Left renal pelvis (tissue), 4 donors: Measurements from ENCODE around the gene NOS1AP. TPM values are rescaled to one million over a fixed set of nuclear protein-coding genes. Genes with fewer than 3 reads are reported as not detected.

ENCODE experiments used
- DNase-seq, 4 donors: peaks; one replicate each; pipeline ENCODE4 v3.0.0-alpha.2; 2013; ENCODE audit warnings: low read depth in 4 of 4, low spot score in 3 of 4
- polyA plus RNA-seq, 4 donors: library from polyadenylated mRNA; unstranded; fragments of 120-200 nt; gene quantifications; one replicate each; pipeline ENCODE4 v1.2.1, GENCODE V29; 2013; ENCODE audit not compliant: insufficient read length in 4 of 4

NOS1AP gene
- polyA plus RNA-seq, 4 donors = 2.7 to 13.0 (median 9.2) TPM

DNA sequence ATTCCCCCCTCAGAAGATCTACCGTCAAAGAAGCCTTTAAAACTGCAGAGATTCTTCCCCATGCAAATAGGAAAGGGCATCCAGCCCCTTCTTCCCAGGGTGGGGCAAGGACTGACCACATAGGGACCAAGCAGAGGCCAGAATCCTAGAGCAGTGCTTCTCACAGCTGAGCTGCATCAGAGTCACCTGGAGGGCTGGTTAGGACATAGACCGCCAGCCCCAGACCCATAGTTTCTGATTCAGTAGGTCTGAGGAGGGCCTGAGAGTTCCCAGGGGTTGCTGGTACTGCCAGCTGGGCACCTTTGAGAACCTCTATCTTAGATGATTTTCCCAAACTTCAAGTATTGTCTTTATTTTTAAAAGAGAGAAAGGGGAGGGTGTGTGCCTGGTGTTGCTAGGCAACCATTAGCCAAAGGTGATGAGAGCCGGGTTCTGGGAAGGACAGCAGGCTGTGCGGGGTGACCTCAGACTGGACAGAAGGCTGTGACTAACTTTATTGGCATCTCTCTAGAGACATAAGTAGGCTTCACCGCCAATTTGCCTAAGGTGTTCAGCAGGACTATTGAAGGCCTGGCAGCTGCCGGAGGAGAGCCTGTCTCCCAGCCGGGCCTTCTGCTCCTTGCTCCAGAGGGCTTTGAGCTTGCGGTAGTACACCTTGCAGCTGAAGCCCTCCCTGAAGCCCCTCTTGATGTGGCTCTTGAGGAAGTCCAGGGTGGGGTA lies 304.2 kb downstream of the NOS1AP start:
- no peak for DNase-seq

DNA sequence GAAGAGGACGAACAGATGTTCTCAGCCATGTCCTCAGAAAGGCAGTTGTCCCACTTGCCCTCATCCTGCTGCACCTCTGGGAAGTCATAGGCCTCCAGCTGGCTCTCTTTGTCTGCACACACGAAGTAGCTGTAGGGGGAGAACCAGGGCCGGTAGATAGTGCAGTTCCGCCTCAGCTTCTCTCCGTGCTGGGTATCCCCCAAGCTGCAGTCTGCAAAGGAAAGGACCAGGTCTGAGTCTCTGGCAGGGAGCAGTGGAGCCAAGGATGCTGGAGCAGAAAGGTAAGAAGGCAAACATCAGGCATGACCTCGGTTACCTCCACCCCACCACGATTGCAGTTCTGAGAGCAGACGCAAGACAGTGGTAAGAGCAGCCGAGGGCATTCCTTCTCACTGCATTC lies 304.9 kb downstream of the NOS1AP start:
- no peak for DNase-seq

DNA sequence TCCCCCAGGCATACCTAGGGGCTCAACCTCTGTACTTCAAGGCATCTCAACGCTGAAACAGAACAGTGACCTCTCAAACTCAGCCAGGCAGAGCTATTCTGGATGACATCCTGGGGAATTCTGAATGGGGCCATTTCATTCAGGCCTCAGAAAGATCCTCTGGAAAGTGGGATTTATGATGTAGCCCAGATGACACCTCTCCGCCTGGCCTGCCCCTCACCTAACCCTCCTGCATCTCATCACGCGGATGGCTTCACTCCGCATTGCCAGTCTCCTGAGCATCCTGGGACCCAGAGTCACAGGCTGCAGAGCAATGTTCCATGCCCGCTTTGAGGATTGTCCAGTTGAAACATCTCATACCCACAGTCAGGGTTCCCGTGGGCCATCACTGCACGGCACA lies 306.0 kb downstream of the NOS1AP start:
- no peak for DNase-seq

DNA sequence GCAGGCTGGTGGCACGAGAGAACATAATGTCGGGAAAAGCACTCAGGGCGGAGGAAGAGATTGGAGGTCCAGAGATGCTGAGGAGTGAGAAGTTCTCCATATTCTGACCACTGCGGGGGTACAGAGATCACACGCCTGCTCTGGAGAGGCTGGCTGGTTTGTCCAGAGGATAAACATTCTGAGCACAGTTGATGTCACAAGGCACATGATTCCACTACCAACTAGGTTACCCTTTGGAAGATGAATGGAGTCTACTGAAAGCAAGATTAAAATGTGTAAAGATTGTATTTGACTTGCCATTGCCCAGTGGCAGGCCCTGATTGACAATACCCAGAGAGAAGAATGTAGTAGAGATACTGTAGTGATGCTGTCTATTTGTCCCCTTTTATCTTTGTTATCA lies 307.2 kb downstream of the NOS1AP start, which contains the start of gene SPATA46:
TSS of gene SPATA46 (minus strand) at position 164 of the 400 bp plus-strand sequence. CDS start at position 100, 64 bp downstream.
- no peak for DNase-seq

DNA sequence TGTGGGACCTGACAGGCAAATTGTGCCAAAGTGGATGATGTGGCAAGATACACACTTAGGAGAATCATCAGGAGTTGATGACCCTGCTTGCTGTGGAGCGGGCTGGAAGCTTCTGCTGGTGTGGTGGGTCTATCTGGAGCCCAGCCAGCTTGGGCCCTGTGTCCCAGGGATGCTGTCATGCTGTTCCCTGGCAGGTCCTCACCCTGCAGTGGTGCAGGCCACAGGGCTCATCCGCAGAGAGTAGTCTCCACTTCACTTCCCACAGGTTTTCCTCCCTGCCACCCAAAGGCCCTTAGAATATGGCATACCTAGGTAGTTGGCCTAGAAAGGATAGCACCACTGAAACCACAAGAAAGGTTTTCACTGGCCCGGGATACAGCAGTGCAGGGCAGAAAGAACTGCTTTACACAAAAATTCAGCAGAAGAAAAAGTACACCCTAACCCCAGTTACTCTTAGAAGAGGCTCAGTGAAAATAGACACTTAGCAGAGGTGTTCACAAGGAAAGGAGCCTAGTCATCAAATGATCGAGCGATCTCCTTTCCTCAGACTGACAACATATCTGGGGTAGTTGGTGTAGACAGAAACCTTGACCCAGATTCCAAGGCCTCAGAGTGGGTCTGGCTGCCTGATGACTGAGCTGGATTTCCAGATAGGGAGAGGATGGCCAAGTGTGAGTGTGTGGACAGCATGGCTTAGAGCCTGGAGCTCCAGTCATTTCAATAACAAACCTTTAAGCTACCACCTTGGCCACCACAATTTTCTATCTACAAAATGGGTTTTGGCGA lies 310.8 kb downstream of the NOS1AP start:
- DNase-seq = no peak

DNA sequence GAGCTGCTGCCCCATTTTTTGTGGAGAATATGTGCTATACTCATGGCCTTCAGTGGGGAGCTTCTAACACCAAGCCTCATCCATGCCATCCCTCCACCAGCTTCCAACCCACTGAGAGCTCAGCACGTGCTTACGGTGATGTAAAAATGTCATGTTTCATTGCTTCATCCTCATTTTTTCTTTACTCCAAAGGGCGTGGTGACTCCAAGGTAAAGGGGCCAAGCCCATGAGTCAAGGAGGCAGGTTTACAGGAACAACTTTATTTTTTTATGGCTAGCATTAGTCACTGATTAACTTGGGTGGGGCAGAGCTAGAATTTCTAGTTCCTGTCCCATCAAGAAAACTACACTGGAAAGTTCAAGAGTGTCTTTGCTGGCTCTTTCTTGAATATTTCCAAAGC lies 311.9 kb downstream of the NOS1AP start, which contains the start of gene C1orf226:
TSS of gene C1orf226 (plus strand) at position 346 of the 400 bp plus-strand sequence. CDS start 174 bp downstream, outside the sequence.
- DNase-seq = no peak

DNA sequence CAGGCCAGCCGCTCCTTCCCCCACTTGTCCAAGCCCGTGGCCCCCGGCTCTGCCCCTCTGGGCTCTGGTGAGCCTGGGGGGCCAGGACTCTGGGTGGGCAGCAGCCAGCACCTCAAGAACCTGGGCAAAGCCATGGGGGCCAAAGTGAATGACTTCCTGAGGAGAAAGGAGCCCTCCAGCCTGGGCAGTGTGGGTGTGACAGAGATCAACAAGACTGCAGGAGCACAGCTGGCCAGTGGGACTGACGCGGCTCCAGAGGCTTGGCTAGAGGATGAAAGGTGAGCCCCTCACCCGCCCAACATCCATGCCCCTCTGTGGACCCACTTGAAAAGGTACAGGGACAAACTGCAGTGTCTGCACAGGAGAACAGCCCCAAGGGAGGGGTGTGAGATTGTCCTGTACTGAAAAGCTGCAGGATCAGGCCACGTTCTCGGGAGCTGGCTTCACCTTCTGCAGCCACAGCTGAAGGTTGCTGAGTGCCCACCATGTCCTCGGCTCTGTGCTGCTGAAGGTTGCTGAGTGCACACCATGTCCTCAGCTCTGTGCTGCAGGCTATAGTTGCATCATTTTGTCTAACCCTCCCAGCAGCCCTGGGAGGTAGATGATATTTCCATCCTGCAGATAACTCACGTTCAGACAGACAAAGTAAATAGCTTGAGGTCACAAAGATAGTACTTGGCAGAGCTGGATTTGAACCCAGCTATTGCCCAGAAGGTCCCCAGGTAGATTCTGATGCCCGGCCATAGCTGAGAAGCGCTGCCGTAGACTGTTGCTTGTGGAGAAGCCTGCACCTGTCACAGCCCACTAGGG lies 312.7 kb downstream of the NOS1AP start:
- no peak for DNase-seq

DNA sequence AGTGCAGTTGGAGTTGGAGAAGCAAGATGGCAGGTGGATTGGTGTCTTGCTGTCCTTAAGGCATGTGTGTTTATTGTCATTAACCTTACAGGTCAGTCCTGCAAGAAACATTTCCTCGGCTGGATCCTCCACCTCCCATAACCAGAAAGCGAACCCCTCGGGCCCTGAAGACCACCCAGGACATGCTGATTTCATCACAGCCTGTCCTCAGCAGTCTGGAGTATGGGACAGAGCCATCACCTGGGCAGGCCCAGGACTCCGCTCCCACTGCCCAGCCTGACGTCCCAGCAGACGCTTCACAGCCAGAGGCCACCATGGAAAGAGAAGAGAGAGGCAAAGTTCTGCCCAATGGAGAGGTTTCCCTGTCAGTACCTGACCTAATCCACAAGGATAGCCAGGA lies 313.6 kb downstream of the NOS1AP start:
- DNase-seq = no peak

DNA sequence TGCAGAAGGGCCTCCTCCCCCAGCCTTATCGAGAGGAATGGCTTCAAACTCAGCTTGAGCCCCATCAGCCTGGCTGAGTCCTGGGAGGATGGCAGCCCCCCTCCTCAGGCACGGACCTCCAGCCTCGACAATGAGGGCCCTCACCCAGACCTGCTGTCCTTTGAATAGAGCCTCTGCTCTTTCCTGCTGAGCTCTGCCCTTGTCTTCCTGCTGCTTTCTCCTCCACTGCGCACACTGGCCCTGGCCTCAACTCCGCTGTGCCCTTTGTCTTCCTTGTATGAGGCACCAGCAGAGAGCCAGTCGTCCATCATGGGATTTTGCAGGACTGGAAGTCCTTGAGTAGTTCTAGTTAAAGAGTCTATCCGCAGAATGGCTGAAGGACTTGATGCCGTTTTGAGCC lies 314.0 kb downstream of the NOS1AP start:
- DNase-seq = no peak

DNA sequence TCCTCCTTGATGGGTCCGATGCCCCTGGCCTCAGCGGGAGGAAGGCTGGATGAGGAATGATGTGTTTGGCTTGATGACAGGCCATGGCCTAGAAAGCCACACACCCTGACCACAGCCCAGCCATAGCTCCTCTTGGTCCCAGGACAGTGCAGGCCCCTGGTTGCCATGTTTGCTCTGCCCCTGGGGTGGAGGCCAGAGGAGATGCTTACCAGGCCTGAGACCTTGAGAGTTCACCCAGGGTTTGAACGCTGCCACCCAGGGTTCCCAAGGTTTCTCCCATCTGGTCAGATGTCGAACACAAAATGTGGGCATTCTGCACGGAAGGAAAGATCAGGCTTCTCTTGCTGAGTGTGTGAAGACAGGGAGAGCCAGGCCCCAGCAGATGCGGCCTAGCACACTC lies 314.6 kb downstream of the NOS1AP start:
- no peak for DNase-seq

DNA sequence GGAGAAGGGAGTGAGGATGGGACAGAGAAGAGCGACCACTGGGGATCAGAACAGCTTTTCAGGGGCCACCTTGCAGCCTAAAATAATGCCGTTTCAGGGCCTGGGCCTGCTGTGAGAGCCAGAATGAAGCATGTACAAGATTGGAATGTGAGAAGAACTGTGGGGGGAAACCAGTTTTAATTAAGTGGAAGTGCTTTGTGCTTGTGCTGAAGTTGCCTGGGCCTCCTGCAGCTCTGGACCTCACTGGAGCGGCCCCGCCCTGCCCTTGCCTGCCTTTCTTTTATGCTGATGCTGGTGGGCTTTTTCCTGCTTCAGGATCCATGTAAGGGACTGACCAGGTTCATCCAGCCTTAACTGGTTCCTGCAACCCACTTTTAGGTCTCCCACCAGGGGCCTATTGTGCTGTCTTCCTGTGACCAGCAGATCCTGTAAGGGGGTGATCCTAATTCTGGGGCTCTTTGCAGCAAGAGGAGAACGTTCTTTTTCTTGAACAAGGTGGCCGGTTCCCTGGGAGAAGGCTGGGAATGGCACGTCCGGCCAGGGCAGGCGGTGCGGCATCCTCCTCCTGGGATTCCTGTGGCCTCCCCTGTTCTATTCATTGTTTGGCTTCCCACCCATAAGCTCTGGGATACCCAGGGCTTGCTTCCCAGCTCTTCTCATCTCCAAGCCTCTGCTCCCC lies 315.2 kb downstream of the NOS1AP start:
- no peak for DNase-seq

DNA sequence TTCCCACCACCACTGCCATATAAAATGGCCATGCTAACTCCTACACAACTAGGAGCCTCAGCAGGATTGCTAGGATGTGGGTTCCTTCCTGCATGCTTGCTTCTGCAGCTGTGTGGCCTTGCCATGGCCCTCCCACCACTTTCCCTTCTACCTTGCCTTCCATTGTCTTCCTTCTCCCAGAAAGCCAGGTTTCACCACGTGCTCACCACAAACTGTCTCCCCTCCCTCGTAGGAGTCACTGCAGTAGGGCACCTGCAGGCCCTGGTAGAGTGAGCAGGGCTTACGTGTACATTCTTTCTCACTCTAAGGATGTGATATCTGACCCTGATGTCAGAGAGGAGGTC lies 315.8 kb downstream of the NOS1AP start:
- DNase-seq = no peak

DNA sequence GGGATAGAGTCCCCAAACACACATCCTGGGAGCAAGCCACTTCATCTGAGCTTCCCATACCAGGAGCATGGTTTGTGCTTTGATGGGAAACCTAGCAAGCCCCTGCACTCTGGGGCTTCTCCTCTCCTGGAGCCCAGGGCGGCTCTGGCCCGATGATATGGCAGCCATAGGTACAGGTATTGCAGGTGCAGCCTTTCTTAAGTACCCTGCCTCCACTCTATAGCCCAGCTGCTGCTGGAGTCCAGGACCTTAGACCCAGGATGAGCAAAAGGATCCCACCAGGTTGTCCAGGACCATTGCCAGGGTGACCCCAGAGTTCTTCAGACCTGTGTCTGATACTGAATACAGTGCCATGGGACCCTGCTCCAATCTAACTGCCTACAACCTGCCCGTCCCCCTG lies 316.2 kb downstream of the NOS1AP start:
- no peak for DNase-seq

DNA sequence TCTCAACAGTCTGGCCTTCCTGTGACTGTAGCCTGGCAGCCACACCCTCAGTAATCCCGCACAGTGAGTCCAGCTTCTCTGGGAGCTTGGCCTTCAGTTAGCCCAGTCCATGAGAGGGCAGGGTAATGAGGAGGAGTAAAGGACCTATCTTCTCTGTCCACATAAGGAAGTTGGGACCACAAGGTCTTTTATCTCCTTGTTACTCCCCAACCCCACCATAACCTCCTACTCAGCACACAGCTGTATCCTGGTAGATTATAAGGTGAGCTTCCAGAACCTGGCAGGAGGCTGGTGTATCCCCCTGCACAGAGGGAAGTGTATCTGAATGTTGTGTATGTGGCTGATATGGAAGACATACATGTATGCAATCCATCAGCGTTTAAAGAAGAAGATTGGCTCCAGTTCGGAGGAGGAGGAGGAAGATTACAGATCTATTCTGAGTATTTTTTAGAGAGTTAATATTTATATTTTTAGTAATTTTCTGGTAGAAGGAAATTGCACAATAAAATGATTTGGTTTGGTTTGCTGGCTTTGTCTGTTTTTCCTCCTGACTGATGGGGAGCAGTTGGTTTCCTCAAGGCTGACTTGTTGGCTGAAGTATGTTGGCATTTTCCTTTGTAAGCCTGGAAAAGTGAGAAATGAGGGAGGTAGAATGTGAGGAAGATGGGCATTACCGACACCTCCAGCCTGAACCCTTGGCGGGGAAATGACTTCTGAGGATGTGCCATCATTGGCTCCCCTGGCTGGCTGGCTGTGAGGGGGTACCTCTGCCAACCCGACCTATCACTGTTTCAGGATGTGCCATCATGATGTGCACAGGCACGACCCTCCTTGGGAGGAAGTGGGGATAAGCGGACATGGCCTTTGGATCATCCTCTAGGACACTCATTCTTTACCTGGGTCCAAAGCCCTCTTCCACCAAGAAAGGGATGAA lies 317.1 kb downstream of the NOS1AP start:
- DNase-seq = no peak

DNA sequence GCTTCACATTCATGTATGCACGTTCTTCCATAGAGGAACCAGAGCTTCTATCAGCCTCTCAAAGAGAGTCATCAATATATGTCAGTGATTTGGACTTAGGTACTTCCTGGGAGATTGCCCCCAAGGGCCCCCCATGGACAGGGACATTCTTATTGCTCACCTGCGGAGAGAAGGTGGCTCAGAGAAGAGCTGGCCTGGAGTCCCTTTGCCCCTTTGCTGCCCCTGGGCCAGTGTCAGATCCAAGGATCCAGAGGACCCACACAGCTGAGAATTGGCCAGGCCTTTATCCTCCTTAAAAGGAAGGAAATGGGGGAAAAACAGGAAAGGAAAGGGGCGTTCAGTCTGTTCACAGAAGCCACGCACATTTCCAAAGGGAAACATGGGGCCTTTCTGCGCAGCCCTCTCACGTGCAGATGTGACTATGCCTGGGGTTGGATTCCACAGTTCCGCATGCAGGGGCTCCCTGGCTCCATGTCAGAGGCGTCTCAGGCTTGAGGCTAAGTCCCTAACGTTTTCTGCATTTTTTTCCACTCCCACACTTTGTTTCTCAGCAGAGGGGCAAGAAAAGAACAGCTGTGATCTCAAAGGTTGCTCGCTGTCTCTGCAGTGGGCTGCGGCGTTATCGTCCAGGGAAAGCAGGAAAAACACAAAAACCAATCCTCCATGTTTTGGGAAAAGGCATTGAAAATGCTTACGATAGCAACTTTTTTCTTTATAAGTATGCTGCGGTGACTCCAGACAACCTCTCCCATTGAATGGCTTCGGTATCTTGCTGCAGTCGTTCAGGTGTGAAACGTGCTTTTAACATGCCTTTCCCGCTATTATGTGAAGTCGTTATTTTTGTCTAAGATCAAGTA lies 318.0 kb downstream of the NOS1AP start:
- DNase-seq = no peak

DNA sequence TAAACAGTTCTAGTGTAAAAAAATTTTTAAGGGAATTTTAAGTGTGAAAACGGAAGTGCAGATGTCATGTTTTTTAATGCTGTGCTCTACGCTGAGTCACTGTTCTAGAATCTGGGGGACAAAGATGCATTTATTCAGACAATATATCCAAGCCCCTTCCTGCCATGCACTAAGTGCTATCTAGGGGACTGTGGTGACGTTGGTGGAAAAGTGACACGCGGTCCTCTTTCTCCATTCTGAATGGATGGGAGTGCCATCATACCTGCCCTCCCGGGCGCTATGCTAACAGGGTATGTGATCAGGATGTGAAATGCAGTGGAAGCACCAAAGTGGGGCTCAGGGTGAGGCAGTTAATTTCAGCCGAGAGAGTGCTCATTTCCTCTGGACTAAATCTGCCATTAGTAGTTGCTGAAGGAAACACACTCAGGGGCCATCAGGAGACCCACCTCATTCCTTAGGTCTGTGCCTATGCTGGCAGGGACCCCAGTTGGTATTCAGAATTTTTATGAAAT lies 318.6 kb downstream of the NOS1AP start:
- no peak for DNase-seq

DNA sequence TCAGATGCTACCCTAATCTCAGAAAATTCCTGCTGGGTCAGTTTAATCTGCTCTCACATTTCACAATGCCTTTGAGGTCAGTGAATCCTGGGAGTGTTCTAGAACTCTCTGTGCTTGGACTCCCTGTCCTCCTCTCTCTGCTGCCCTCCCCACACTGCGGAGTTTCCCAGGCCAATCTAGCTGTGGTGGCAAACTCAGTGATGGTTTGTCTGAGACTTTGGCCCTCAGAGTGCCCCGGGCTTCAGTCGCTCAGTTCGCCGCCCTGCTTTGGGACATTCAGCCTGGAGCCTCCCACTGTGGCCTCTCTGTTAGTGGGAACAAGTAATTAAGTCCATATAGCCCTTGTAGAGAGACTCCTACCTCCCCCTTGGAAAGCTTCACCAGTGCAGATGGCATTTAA lies 319.1 kb downstream of the NOS1AP start:
- DNase-seq = no peak

DNA sequence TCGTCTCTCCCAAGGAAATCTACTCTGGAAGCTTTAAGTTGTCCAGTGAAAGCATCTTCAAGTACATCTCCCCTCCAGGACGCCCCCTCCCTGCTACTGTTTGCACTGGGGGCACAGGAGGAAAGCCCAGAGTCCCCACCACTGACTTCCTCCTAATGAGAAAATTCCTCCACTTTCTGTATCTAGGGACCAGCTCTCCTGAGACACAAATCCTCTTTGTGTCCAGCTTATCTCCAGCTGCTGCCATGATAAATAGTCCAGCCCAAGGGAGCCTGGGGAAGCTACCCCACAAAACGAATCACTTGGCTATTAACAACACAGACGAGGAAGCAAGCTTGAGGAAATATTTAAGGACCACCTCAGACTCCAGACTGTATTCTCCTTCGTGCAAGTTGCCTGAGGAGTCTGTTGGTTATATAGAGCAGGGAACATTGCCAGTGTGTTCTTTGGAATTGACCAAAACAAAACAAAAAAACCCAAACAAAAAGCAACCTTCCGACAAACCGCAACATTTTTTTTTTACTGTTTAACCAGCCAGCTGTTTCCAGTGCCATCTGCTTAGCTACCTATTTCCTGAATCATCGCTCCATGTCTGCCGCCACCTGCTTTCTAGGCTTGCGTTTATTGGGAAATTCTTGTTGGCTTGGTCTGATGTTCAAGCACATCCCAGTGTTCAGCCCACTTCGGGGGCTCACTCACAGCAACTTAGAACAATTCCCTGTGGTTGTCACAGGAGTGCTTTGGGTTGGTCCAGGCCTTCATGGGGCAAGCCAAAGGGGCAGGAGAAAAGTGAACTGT lies 319.7 kb downstream of the NOS1AP start:
- DNase-seq = no peak
